HepG2 (cell line): ENCODE data around the gene GRID1.

Experiments used
- CREB1 ChIP-seq, 2 experiments: fragments of 450-650 bp in 1 of 2; IDR thresholded peaks; 2 replicates each; pipeline ENCODE4 v1.6.1; 2016 to 2017; ENCODE audit warnings: control low read depth in 1 of 2, mild to moderate bottlenecking in 1 of 2, missing compliant biosample characterization in 1 of 2, missing genetic modification characterization in 1 of 2
- EZH2 ChIP-seq: conservative IDR thresholded peaks from 2 replicates; pipeline ENCODE4 v1.6.1; 2012; ENCODE audit warnings: mild to moderate bottlenecking, low read depth, low read length, moderate library complexity
- GZF1 ChIP-seq: sonication (generic); formaldehyde crosslinking; IDR thresholded peaks from 2 replicates; pipeline ENCODE4 v1.5.1; 2020; ENCODE audit warnings: mild to moderate bottlenecking, missing genetic modification reagents
- MAFF ChIP-seq: IDR thresholded peaks from 2 replicates; pipeline ENCODE4 v1.6.1; 2011; ENCODE audit warnings: low read depth, low read length, improper control_type of control experiment
- NFE2L1 ChIP-seq: sonication (generic); formaldehyde crosslinking; IDR thresholded peaks from 2 replicates; pipeline ENCODE4 v1.4.0; 2020; ENCODE audit warnings: missing genetic modification reagents, mild to moderate bottlenecking, borderline replicate concordance
- NFRKB ChIP-seq: fragments of 450-650 bp; IDR thresholded peaks from 2 replicates; pipeline ENCODE4 v1.6.1; 2017
- PTBP1 ChIP-seq: fragments of 200-400 bp; formaldehyde crosslinking; IDR thresholded peaks from 2 replicates; pipeline ENCODE4 v1.6.1; 2018; ENCODE audit warnings: low read length, low read depth; ENCODE audit not compliant: poor library complexity, severe bottlenecking
- SUZ12 ChIP-seq: fragments of 150-350 bp; IDR thresholded peaks from 2 replicates; pipeline ENCODE4 v1.6.1; 2014; ENCODE audit warnings: low read depth, low read length
- ZNF10 ChIP-seq: sonication (generic); formaldehyde crosslinking; IDR thresholded peaks from 2 replicates; pipeline ENCODE4 v1.4.0; 2020; ENCODE audit warnings: mild to moderate bottlenecking, low read depth, missing genetic modification reagents, borderline replicate concordance
- ZNF777 ChIP-seq: sonication (generic); formaldehyde crosslinking; IDR thresholded peaks from 2 replicates; pipeline ENCODE4 v1.4.0; 2020; ENCODE audit warnings: missing genetic modification reagents
- TF ChIP-seq, protein P1 (sequence below): sonication (generic); formaldehyde crosslinking; IDR thresholded peaks from 2 replicates; pipeline ENCODE4 v1.9.0; 2021; ENCODE audit warnings: missing genetic modification reagents, borderline replicate concordance
- TF ChIP-seq, protein P2 (sequence below): IDR thresholded peaks from 2 replicates; pipeline ENCODE4 v1.6.1; 2012; ENCODE audit warnings: inconsistent platforms
- TF ChIP-seq, protein P3 (sequence below): sonication (generic); formaldehyde crosslinking; IDR thresholded peaks from 2 replicates; pipeline ENCODE4 v1.5.0; 2020; ENCODE audit warnings: missing genetic modification reagents
- TF ChIP-seq, protein P4 (sequence below): sonication (generic); formaldehyde crosslinking; IDR thresholded peaks from 2 replicates; pipeline ENCODE4 v1.4.0; 2020; ENCODE audit warnings: missing genetic modification reagents, borderline replicate concordance

DNA sequence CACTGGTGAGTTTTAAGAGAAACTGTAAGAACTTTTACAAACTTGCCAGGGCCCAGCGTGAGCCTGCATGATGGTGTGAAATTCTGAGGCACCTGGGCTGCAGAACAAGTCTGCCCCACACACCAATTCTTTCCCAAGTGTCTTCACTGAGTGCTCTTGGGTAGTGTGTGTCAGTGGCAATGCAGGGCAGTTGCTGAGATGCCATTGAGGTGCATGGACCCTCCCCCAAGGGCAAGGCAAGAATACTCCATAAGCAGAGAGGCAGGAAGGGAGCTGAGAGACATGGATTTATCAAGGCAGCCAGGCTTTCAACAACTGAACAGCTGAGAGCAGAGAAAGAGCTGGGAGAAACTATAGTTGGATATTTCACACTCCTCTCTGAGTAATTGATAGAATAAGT lies 801.2 kb downstream of the GRID1 start:
- TF ChIP-seq PTBP1 (no peak), ZNF777 (CRISPR knock-in tag) (no peak), NFRKB (no peak), MAFF (no peak), ZNF10 (CRISPR knock-in tag) (no peak), NFE2L1 (CRISPR knock-in tag) (no peak), EZH2 (no peak), SUZ12 (no peak), CREB1 (IDR thresholded peaks at IDR 0.05) (no peak), CREB1 (CRISPR knock-in tag; IDR thresholded peaks at IDR 0.05) (no peak), GZF1 (CRISPR knock-in tag) (no peak)
- TF ChIP-seq, protein P1, sequence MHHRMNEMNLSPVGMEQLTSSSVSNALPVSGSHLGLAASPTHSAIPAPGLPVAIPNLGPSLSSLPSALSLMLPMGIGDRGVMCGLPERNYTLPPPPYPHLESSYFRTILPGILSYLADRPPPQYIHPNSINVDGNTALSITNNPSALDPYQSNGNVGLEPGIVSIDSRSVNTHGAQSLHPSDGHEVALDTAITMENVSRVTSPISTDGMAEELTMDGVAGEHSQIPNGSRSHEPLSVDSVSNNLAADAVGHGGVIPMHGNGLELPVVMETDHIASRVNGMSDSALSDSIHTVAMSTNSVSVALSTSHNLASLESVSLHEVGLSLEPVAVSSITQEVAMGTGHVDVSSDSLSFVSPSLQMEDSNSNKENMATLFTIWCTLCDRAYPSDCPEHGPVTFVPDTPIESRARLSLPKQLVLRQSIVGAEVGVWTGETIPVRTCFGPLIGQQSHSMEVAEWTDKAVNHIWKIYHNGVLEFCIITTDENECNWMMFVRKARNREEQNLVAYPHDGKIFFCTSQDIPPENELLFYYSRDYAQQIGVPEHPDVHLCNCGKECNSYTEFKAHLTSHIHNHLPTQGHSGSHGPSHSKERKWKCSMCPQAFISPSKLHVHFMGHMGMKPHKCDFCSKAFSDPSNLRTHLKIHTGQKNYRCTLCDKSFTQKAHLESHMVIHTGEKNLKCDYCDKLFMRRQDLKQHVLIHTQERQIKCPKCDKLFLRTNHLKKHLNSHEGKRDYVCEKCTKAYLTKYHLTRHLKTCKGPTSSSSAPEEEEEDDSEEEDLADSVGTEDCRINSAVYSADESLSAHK = no peak
- TF ChIP-seq, protein P2, sequence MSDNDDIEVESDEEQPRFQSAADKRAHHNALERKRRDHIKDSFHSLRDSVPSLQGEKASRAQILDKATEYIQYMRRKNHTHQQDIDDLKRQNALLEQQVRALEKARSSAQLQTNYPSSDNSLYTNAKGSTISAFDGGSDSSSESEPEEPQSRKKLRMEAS = no peak
- TF ChIP-seq, protein P3, sequence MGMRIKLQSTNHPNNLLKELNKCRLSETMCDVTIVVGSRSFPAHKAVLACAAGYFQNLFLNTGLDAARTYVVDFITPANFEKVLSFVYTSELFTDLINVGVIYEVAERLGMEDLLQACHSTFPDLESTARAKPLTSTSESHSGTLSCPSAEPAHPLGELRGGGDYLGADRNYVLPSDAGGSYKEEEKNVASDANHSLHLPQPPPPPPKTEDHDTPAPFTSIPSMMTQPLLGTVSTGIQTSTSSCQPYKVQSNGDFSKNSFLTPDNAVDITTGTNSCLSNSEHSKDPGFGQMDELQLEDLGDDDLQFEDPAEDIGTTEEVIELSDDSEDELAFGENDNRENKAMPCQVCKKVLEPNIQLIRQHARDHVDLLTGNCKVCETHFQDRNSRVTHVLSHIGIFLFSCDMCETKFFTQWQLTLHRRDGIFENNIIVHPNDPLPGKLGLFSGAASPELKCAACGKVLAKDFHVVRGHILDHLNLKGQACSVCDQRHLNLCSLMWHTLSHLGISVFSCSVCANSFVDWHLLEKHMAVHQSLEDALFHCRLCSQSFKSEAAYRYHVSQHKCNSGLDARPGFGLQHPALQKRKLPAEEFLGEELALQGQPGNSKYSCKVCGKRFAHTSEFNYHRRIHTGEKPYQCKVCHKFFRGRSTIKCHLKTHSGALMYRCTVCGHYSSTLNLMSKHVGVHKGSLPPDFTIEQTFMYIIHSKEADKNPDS (CRISPR knock-in tag) = no peak
- TF ChIP-seq, protein P4, sequence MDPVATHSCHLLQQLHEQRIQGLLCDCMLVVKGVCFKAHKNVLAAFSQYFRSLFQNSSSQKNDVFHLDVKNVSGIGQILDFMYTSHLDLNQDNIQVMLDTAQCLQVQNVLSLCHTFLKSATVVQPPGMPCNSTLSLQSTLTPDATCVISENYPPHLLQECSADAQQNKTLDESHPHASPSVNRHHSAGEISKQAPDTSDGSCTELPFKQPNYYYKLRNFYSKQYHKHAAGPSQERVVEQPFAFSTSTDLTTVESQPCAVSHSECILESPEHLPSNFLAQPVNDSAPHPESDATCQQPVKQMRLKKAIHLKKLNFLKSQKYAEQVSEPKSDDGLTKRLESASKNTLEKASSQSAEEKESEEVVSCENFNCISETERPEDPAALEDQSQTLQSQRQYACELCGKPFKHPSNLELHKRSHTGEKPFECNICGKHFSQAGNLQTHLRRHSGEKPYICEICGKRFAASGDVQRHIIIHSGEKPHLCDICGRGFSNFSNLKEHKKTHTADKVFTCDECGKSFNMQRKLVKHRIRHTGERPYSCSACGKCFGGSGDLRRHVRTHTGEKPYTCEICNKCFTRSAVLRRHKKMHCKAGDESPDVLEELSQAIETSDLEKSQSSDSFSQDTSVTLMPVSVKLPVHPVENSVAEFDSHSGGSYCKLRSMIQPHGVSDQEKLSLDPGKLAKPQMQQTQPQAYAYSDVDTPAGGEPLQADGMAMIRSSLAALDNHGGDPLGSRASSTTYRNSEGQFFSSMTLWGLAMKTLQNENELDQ (CRISPR knock-in tag) = no peak
